Sigmoid colon (tissue), 7 donors: ENCODE data around the gene HUWE1. TPM values are rescaled to one million over a fixed set of nuclear protein-coding genes. Genes with fewer than 3 reads are reported as not detected.
"Not testable (repeated sequence)": the region's sequence is repeated elsewhere in the genome, so short reads cannot be mapped to it uniquely, and the experiment has no call there.

Source experiments
- DNase-seq: peaks from one replicate; pipeline ENCODE4 v3.0.0-alpha.2; 2019
- H3K27ac ChIP-seq, 4 donors: fragments of 200-600 bp; sonication (generic); one replicate each; pipeline ENCODE4 v1.5.1; 2016 to 2019; ENCODE audit warnings: mild to moderate bottlenecking in 1 of 4
- H3K27me3 ChIP-seq, 3 donors: fragments of 200-600 bp; sonication (generic); one replicate each; pipeline ENCODE4 v1.5.1; 2019; ENCODE audit warnings: mild to moderate bottlenecking in 1 of 3
- H3K36me3 ChIP-seq, 4 donors: fragments of 200-600 bp; sonication (generic); one replicate each; pipeline ENCODE4 v1.5.1; 2016 to 2019
- H3K4me1 ChIP-seq, 4 donors: fragments of 200-600 bp; sonication (generic); one replicate each; pipeline ENCODE4 v1.5.1; 2017 to 2019
- H3K4me3 ChIP-seq, 4 donors: fragments of 200-600 bp; sonication (generic); one replicate each; pipeline ENCODE4 v1.5.1; 2017 to 2019; ENCODE audit warnings: mild to moderate bottlenecking in 2 of 4, moderate library complexity in 1 of 4
- H3K9me3 ChIP-seq, 4 donors: fragments of 200-600 bp in 3 of 4; sonication (generic) in 3 of 4; one replicate each; pipeline versions ENCODE4 v1.5.1 to v1.6.1; 2013 to 2019
- CTCF ChIP-seq, 4 experiments: fragments of 450-650 bp in 3 of 4; fragments of 200-600 bp in 1 of 4; IDR thresholded peaks; one replicate each; pipeline ENCODE4 v1.5.1; 2016 to 2019; ENCODE audit warnings: antibody characterized with exemption in 4 of 4, mild to moderate bottlenecking in 3 of 4, moderate library complexity in 2 of 4
- EP300 ChIP-seq, 4 donors: sonication (generic); formaldehyde crosslinking; IDR thresholded peaks; one replicate each; pipeline ENCODE4 v1.6.1; 2017; ENCODE audit warnings: antibody characterized with exemption in 4 of 4
- POLR2A ChIP-seq, 2 donors: fragments of 450-650 bp; IDR thresholded peaks; one replicate each; pipeline ENCODE4 v1.6.1; 2016; ENCODE audit warnings: antibody characterized with exemption in 2 of 2, mild to moderate bottlenecking in 2 of 2, moderate library complexity in 2 of 2
- POLR2AphosphoS5 ChIP-seq, 4 donors: sonication (generic); formaldehyde crosslinking; IDR thresholded peaks; one replicate each; pipeline ENCODE4 v1.6.1; 2017; ENCODE audit warnings: antibody characterized with exemption in 4 of 4
- WGBS, 2 donors: extraction: QIAGEN DNeasy Blood & Tissue Kit; methylation state at CpG; one replicate each; pipeline ENCODE4 v1.1.7; 2013; 5-methylcytosine and 5-hydroxymethylcytosine counted together
- intact Hi-C: fragments of 100-400 bp; cut with DNase I; formaldehyde crosslinking; loops from one replicate; pipeline ENCODE4 v1.15.1; 2023
- polyA plus RNA-seq, 3 donors: library from polyadenylated mRNA; stranded (reverse); fragments of 200-250 nt; gene quantifications; one replicate each; pipeline ENCODE4 v1.2.3, GENCODE V29; 2013
- total RNA-seq, 4 donors: library from RNA; depleted of rRNA; stranded (reverse); fragments of >200 nt; gene quantifications; one replicate each; pipeline ENCODE4 v1.1.0, GENCODE V29; 2016
- donor health status: healthy with polysubstance abuse.
- donor health status: Bipolar disorder and iron deficiency.
- donor health status: healthy.

The HUWE1 gene
- total and polyA plus RNA-seq, 7 donors: 12.3 to 103 (median 75.3) TPM

- Histone ChIP-seq H3K4me3 (no peak overlapping the region), H3K9me3 (no peaks in the 10 kb centered on the region), H3K4me1 (no peaks in the 10 kb centered on the region), H3K27ac (no peak overlapping the region), H3K36me3 (peaks cover 0 to 98% (median 66%) of the 10 kb centered on the region in 4 donors), H3K27me3 (no peaks in the 10 kb centered on the region)
- no peak for DNase-seq
- 90 to 96% methylated on average over 12 of the region's 12 CpGs for WGBS, 2 donors
- no peak for TF ChIP-seq POLR2AphosphoS5 (IDR thresholded peaks at IDR 0.05)
- no peak for TF ChIP-seq EP300 (IDR thresholded peaks at IDR 0.05)
- intact Hi-C loops: no loop called here
These were observed 138.9 kb downstream of the HUWE1 start for GRCh38 chrX:53547668-53548067.

- Histone ChIP-seq H3K4me3 (no peak overlapping the region), H3K36me3 (peaks cover 0 to 94% (median 55%) of the 10 kb centered on the region in 4 donors), H3K9me3 (no peaks in the 10 kb centered on the region), H3K4me1 (no peaks in the 10 kb centered on the region), H3K27ac (no peak overlapping the region), H3K27me3 (no peaks in the 10 kb centered on the region)
- 95% methylated on average over 9 of the region's 9 CpGs for WGBS, 2 donors
- intact Hi-C loops: no loop called here
- TF ChIP-seq POLR2A (IDR thresholded peaks at IDR 0.05) (no peak), EP300 (IDR thresholded peaks at IDR 0.05) (no peak), CTCF (IDR thresholded peaks at IDR 0.05) (no peak), POLR2AphosphoS5 (IDR thresholded peaks at IDR 0.05) (no peak)
- no peak for DNase-seq
These were observed 141.6 kb downstream of the HUWE1 start for GRCh38 chrX:53544936-53545335.

GRCh38 chrX:53538781-53539180 lies 147.7 kb downstream of the HUWE1 start:
- Histone ChIP-seq H3K4me1 (no peaks in the 10 kb centered on the region), H3K4me3 (no peak overlapping the region), H3K9me3 (no peaks in the 10 kb centered on the region), H3K36me3 (peaks cover 13 to 95% (median 51%) of the 10 kb centered on the region in 4 donors), H3K27ac (no peak overlapping the region), H3K27me3 (no peaks in the 10 kb centered on the region)
- no peak for DNase-seq
- intact Hi-C loops: no loop called here
- TF ChIP-seq CTCF (IDR thresholded peaks at IDR 0.05) (no peak), EP300 (IDR thresholded peaks at IDR 0.05) (no peak), POLR2AphosphoS5 (IDR thresholded peaks at IDR 0.05) (no peak), POLR2A (IDR thresholded peaks at IDR 0.05) (no peak)
- 83 to 86% methylated on average over 8 of the region's 8 CpGs for WGBS, 2 donors

- intact Hi-C loops, H3K9me3 ChIP-seq, H3K27ac ChIP-seq, H3K4me3 ChIP-seq, H3K4me1 ChIP-seq, H3K27me3 ChIP-seq, DNase-seq: not testable (repeated sequence)
- peaks cover 14 to 35% (median 26%) of the 10 kb centered on the region in 4 donors for H3K36me3 ChIP-seq
- WGBS, 2 donors: 79 to 89% methylated on average over 21 of the region's 21 CpGs
These were observed 155.1 kb downstream of the HUWE1 start for GRCh38 chrX:53531255-53531966.

GRCh38 chrX:53526999-53527398 lies 159.5 kb downstream of the HUWE1 start:
- Histone ChIP-seq H3K27ac (no peak overlapping the region), H3K4me3 (no peak overlapping the region), H3K4me1 (no peaks in the 10 kb centered on the region), H3K36me3 (no peaks in the 10 kb centered on the region), H3K27me3 (no peaks in the 10 kb centered on the region), H3K9me3 (no peaks in the 10 kb centered on the region)
- no peak for DNase-seq
- TF ChIP-seq EP300 (IDR thresholded peaks at IDR 0.05) (no peak), POLR2AphosphoS5 (IDR thresholded peaks at IDR 0.05) (no peak), POLR2A (IDR thresholded peaks at IDR 0.05) (no peak), CTCF (IDR thresholded peaks at IDR 0.05) (no peak)
- intact Hi-C loops: no loop called here

GRCh38 chrX:53511322-53511721 lies 175.2 kb downstream of the HUWE1 start:
- Histone ChIP-seq H3K4me1 (no peaks in the 10 kb centered on the region), H3K4me3 (no peak overlapping the region), H3K36me3 (no peaks in the 10 kb centered on the region), H3K9me3 (no peaks in the 10 kb centered on the region), H3K27ac (no peak overlapping the region), H3K27me3 (no peaks in the 10 kb centered on the region)
- no peak for TF ChIP-seq EP300 (IDR thresholded peaks at IDR 0.05)
- TF ChIP-seq POLR2AphosphoS5 (IDR thresholded peaks at IDR 0.05): no peak
- no peak for TF ChIP-seq POLR2A (IDR thresholded peaks at IDR 0.05)
- TF ChIP-seq CTCF (IDR thresholded peaks at IDR 0.05): no peak
- WGBS, 2 donors: 92 to 97% methylated on average over 2 of the region's 2 CpGs
- no peak for DNase-seq
- intact Hi-C loops: no loop called here

GRCh38 chrX:53504035-53504434 lies 182.5 kb downstream of the HUWE1 start:
- H3K27me3 ChIP-seq, intact Hi-C loops, H3K9me3 ChIP-seq, H3K27ac ChIP-seq, H3K4me3 ChIP-seq, DNase-seq, H3K4me1 ChIP-seq, H3K36me3 ChIP-seq: not testable (repeated sequence)
- WGBS, 2 donors: 91 to 92% methylated on average over 28 of the region's 28 CpGs
